B cell (primary cell): Measurements from ENCODE around the gene APOC1. TPM values are rescaled to one million over a fixed set of nuclear protein-coding genes. Genes with fewer than 3 reads are reported as not detected.

ENCODE experiments used
- ATAC-seq: fragments of 200-7000 bp; cut with Tn5 transposase; one replicate; pipeline ENCODE4 v1.10.0; 2021; ENCODE audit warnings: low read depth, mild to moderate bottlenecking, moderate number of reproducible peaks, moderate library complexity
- CTCF ChIA-PET: fragments of 350-600 bp; sonication (Branson Sonifier 250); formaldehyde crosslinking; loops from one replicate; lab custom pipeline; 2021; ENCODE audit warnings: antibody characterized with exemption, inconsistent platforms; lab: Charles Lee
- POLR2A ChIA-PET: fragments of 350-600 bp; sonication (Branson Sonifier 250); formaldehyde crosslinking; loops from one replicate; lab custom pipeline; 2021; ENCODE audit warnings: antibody characterized with exemption; lab: Charles Lee
- DNase-seq: peaks from one replicate; pipeline ENCODE4 v3.0.0; 2013
- H2AFZ ChIP-seq: 2 replicates; pipeline ENCODE4 v1.6.1; 2012; ENCODE audit warnings: mild to moderate bottlenecking, low read depth, low read length; ENCODE audit not compliant: insufficient read depth, poor library complexity, severe bottlenecking
- H3K27ac ChIP-seq, 2 donors: 1 replicate in 1 of 2; 2 replicates in 1 of 2; pipeline ENCODE4 v1.5.1; 2012 to 2013; ENCODE audit warnings: low read length in 2 of 2, mild to moderate bottlenecking in 2 of 2, moderate library complexity in 1 of 2
- H3K27me3 ChIP-seq, 4 experiments: fragments of 200-600 bp in 1 of 4; sonication (generic) in 1 of 4; replicated peaks in 1 of 4; 1 replicate in 2 of 4; 2 replicates in 2 of 4; pipeline versions ENCODE4 v1.6.1 to v1.7.0; 2013 to 2016; ENCODE audit warnings: low read length in 3 of 4, mild to moderate bottlenecking in 2 of 4, mixed read lengths in 1 of 4, moderate library complexity in 1 of 4; ENCODE audit not compliant: insufficient read depth in 4 of 4, control insufficient read depth in 3 of 4; ENCODE audit errors: control extremely low read depth in 1 of 4
- H3K36me3 ChIP-seq, 2 experiments: replicated peaks in 1 of 2; 1 replicate in 1 of 2; 2 replicates in 1 of 2; pipeline versions ENCODE4 v1.6.1 to v1.7.1; 2013; ENCODE audit warnings: low read length in 1 of 2; ENCODE audit not compliant: insufficient read depth in 2 of 2, control insufficient read depth in 1 of 2; ENCODE audit errors: control extremely low read depth in 1 of 2, extremely low read depth in 1 of 2
- H3K4me1 ChIP-seq, 2 donors: fragments of 200-600 bp in 1 of 2; sonication (generic) in 1 of 2; 1 replicate in 1 of 2; 2 replicates in 1 of 2; pipeline versions ENCODE4 v1.5.1 to v1.6.1; 2013 to 2017; ENCODE audit warnings: low read length in 2 of 2; ENCODE audit not compliant: control insufficient read depth in 2 of 2, insufficient read depth in 2 of 2
- H3K4me2 ChIP-seq: replicated peaks from 2 replicates; pipeline ENCODE3; 2012; ENCODE audit warnings: mild to moderate bottlenecking, low read depth, low read length; ENCODE audit not compliant: poor library complexity, severe bottlenecking
- H3K4me3 ChIP-seq, 5 experiments: fragments of 200-600 bp in 1 of 5; sonication (generic) in 1 of 5; 1 replicate in 3 of 5; 2 replicates in 2 of 5; pipeline versions ENCODE4 v1.5.1 to v1.7.0; 2011 to 2016; ENCODE audit warnings: low read length in 4 of 5, mild to moderate bottlenecking in 4 of 5, low read depth in 2 of 5, control low read depth in 1 of 5, moderate library complexity in 1 of 5; ENCODE audit not compliant: insufficient read depth in 1 of 5; ENCODE audit errors: control extremely low read depth in 1 of 5, extremely low read depth in 1 of 5
- H3K79me2 ChIP-seq: fragments of 200-600 bp; sonication (generic); one replicate; pipeline ENCODE4 v1.6.0; 2016; ENCODE audit warnings: low read length; ENCODE audit not compliant: control insufficient read depth, insufficient read depth
- H3K9ac ChIP-seq: fragments of 200-600 bp; sonication (generic); 2 replicates; pipeline ENCODE4 v1.6.1; 2017; ENCODE audit warnings: mild to moderate bottlenecking, low read length, moderate library complexity
- H3K9me3 ChIP-seq, 3 donors: one replicate each; pipeline versions ENCODE4 v1.6.1 to v1.7.1; 2013; ENCODE audit warnings: low read length in 2 of 3; ENCODE audit not compliant: control insufficient read depth in 2 of 3, insufficient read depth in 1 of 3; ENCODE audit errors: control extremely low read depth in 1 of 3
- H4K20me1 ChIP-seq: 2 replicates; pipeline ENCODE4 v1.6.0; 2012; ENCODE audit warnings: mild to moderate bottlenecking, low read length; ENCODE audit not compliant: insufficient read depth, control insufficient read depth, poor library complexity, severe bottlenecking
- H3K27ac Mint-ChIP-seq: one replicate; pipeline ENCODE4 v1.8.0; 2021; ENCODE audit warnings: mixed read lengths
- H3K27me3 Mint-ChIP-seq: one replicate; pipeline ENCODE4 v1.8.0; 2021; ENCODE audit warnings: mixed read lengths
- H3K4me1 Mint-ChIP-seq: one replicate; pipeline ENCODE4 v1.8.0; 2021; ENCODE audit warnings: mixed read lengths
- H3K4me3 Mint-ChIP-seq: one replicate; pipeline ENCODE4 v1.8.0; 2021; ENCODE audit warnings: mixed read lengths
- H3K9me3 Mint-ChIP-seq: one replicate; pipeline ENCODE4 v1.8.0; 2022; ENCODE audit warnings: mixed read lengths; ENCODE audit not compliant: insufficient read depth
- CTCF ChIP-seq: fragments of 200-600 bp; IDR thresholded peaks from one replicate; pipeline ENCODE4 v1.8.0; 2022; ENCODE audit warnings: antibody characterized with exemption, mild to moderate bottlenecking
- EZH2 ChIP-seq: IDR thresholded peaks from 2 replicates; pipeline ENCODE4 v1.6.1; 2012; ENCODE audit warnings: borderline replicate concordance, low read depth, mild to moderate bottlenecking, moderate library complexity, low read length; ENCODE audit not compliant: insufficient read depth, poor library complexity, severe bottlenecking
- WGBS: methylation state at CpG from one replicate; pipeline ENCODE4 v1.1.5; 2013; ENCODE audit warnings: missing lambda C conversion rate; ENCODE audit not compliant: insufficient coverage; 5-methylcytosine and 5-hydroxymethylcytosine counted together
- intact Hi-C: fragments of 100-400 bp; cut with micrococcal nuclease; formaldehyde crosslinking; loops from one replicate; pipeline ENCODE4 v1.10.0; 2022
- polyA plus RNA-seq: library from polyadenylated mRNA; depleted of rRNA; stranded (reverse); fragments of >200 nt; gene quantifications from 2 replicates; pipeline ENCODE4 v1.2.3, GENCODE V29; 2012
- total RNA-seq, 2 donors: library from RNA; stranded (reverse); fragments of 120-200 nt in 1 of 2; gene quantifications; 1 replicate in 1 of 2; 2 replicates in 1 of 2; pipeline versions ENCODE4 v1.2.3 to v1.2.4, GENCODE V29; 2013 to 2022

APOC1 gene
- total and polyA plus RNA-seq, 2 donors (not counting 1 experiment from before 2014, with no cell fraction given), result not detected

GRCh38 chr19:44908074-44908835 lies 6.2 kb upstream of the APOC1 start:
- H3K9ac ChIP-seq, result no peak overlapping the region
- H3K27ac ChIP-seq, result no peak overlapping the region
- H3K4me3 Mint-ChIP-seq, result no peak overlapping the region
- no peak overlapping the region for H3K4me2 ChIP-seq
- peaks cover 0 to 39% (median 10%) of the 10 kb centered on the region in 4 experiments for H3K27me3 ChIP-seq
- WGBS, result 96% methylated on average over 43 of the region's 46 CpGs
- peaks cover under 1% of the 10 kb centered on the region for H4K20me1 ChIP-seq
- H3K27me3 Mint-ChIP-seq, result peaks cover 29% of the 10 kb centered on the region
- H3K9me3 Mint-ChIP-seq, result no peaks in the 10 kb centered on the region
- no peak overlapping the region for H3K4me3 ChIP-seq
- no peak overlapping the region for H3K27ac Mint-ChIP-seq
- H3K79me2 ChIP-seq, result no peaks in the 10 kb centered on the region
- no peak overlapping the region for H2AFZ ChIP-seq
- ChIA-PET POLR2A (no interaction called here), CTCF (interaction anchor here (0.6 to 1.2 kb wide), 2 partner anchors 10 to 44 kb away, joined by 4 to 5 read pairs; no protein-coding TSS in a partner anchor)
- no peak for ATAC-seq
- no peak for DNase-seq
- H3K9me3 ChIP-seq, result peaks cover 0 to 4% (median 0%) of the 10 kb centered on the region in 3 donors
- H3K4me1 ChIP-seq, result peaks cover 15 to 19% of the 10 kb centered on the region in 2 donors
- intact Hi-C loops, result no loop called here
- H3K4me1 Mint-ChIP-seq, result peaks cover 16% of the 10 kb centered on the region
- no peak for TF ChIP-seq EZH2
- no peak for TF ChIP-seq CTCF
- no peaks in the 10 kb centered on the region for H3K36me3 ChIP-seq

- Histone ChIP-seq H3K9me3 (peaks cover 0 to 4% (median 0%) of the 10 kb centered on the region in 3 donors), H2AFZ (no peak overlapping the region), H3K36me3 (no peaks in the 10 kb centered on the region), H4K20me1 (no peaks in the 10 kb centered on the region), H3K4me2 (no peak overlapping the region), H3K79me2 (no peaks in the 10 kb centered on the region), H3K4me3 (no peak overlapping the region), H3K27me3 (peaks cover 0 to 39% (median 10%) of the 10 kb centered on the region in 4 experiments), H3K4me1 (peaks cover 15 to 16% of the 10 kb centered on the region in 2 donors), H3K9ac (no peak overlapping the region), H3K27ac (no peak overlapping the region)
- 97% methylated on average over 44 of the region's 44 CpGs for WGBS
- ChIA-PET CTCF (interaction anchor here (0.9 kb wide), 1 partner anchor 39 kb away, joined by 3 read pairs; no protein-coding TSS in a partner anchor), POLR2A (no interaction called here)
- H3K9me3 Mint-ChIP-seq, result no peaks in the 10 kb centered on the region
- H3K4me1 Mint-ChIP-seq, result peaks cover 13% of the 10 kb centered on the region
- ATAC-seq (no peak), DNase-seq (no peak)
- no peak for TF ChIP-seq CTCF
- no peak for TF ChIP-seq EZH2
- intact Hi-C loops, result no loop called here
- H3K4me3 Mint-ChIP-seq, result no peak overlapping the region
- H3K27me3 Mint-ChIP-seq, result peaks cover 33% of the 10 kb centered on the region
- no peak overlapping the region for H3K27ac Mint-ChIP-seq
These were observed 5.6 kb upstream of the APOC1 start for GRCh38 chr19:44908836-44909261.
